A375 (cell line): ENCODE data around the gene RSL1D1. TPM values are rescaled to one million over a fixed set of nuclear protein-coding genes. Genes with fewer than 3 reads are reported as not detected.

ENCODE experiments used
- total RNA-seq: library from RNA; depleted of rRNA; stranded (reverse); fragments of >200 nt; shearing (Covaris generic); gene quantifications from 2 replicates; pipeline ENCODE4 v1.2.3, GENCODE V29; 2014; rRNA removed

RSL1D1 gene
- total RNA-seq: 315 and 433 TPM in 2 replicates

DNA sequence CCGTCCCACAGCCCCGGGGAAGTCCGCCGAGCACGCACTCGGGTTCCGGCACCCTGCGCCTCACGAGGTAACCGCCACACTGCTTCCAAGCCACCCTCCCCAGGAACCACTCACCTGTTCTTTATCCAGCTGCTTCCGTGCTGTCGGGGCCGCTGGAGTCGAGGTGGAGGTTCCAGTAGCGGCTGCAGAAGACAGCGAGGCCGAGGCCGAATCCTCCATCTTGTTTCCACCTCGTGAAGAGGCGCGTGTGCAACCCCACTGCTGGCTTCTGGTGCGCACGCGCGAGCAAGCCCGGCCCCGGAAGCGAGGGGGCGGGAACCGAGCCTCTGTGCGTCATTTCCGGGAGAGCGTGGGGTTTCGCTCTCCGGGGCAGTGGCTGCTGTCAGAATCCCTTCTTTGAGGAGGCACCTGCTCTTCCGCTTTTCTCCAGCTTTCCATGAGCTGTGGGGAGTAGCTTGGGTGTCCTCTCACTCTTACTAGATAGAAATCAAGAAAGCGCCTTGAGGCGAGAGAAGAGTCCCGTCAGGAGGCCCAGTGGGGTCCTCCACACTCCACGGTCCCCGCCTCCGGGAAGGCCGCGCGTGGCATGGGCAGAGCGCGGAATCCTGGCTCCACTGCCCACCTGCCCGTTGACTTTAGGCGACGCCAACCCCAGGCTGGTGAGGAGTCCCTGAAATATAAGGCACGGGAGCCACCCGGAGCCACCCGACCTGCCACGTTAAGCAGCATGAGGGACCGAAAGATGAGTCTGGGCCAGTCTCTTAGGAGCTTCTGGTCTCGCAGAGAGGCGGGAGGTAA is at the start of gene RSL1D1:
Gene RSL1D1 (minus strand): TSS at position 249 of the 798 bp plus-strand sequence. CDS start 30 bp downstream, at position 219.

GRCh38 chr16:11797166-11797956 is 54.0 kb downstream of the RSL1D1 start, which contains the start of gene ZC3H7A:
Gene ZC3H7A, minus strand, starts transcription at chr16:11797258. Its CDS starts 14,904 bp downstream, at chr16:11782354.

Other genes with a start within 250 kb of the RSL1D1 start
- 2.4 and 2.9 TPM in 2 replicates for gene SNN, start 183.1 kb downstream of the RSL1D1 start, total RNA-seq
- gene TXNDC11, start 108.7 kb downstream of the RSL1D1 start, total RNA-seq: 31.4 and 32.1 TPM in 2 replicates
- 82.1 and 88.6 TPM in 2 replicates for gene ZC3H7A, start 54.3 kb downstream of the RSL1D1 start, total RNA-seq
- gene GSPT1, start 64.4 kb upstream of the RSL1D1 start, total RNA-seq: 69.9 and 91.9 TPM in 2 replicates
- gene NPIPB2, start 90.5 kb upstream of the RSL1D1 start, total RNA-seq: 1.7 TPM in 2 replicates
- 0.11 TPM in 1 of 2 replicates, not detected in the other for gene TNFRSF17, start 113.7 kb upstream of the RSL1D1 start, total RNA-seq
- gene SNX29, start 125.2 kb upstream of the RSL1D1 start, total RNA-seq: 8.3 and 10.3 TPM in 2 replicates